Measurements from ENCODE around the gene YIPF5.

GRCh38 chr5:144196612-144197011 lies 26.2 kb upstream of the YIPF5 start:
- TF ChIP-seq CREB5 (CRISPR knock-in tag; IDR thresholded peaks at IDR 0.05; ENCODE audit: low read depth) (no peak), ZNF70 (CRISPR knock-in tag; IDR thresholded peaks at IDR 0.05) (no peak), ZFP30 (CRISPR knock-in tag; IDR thresholded peaks at IDR 0.05) (no peak), TSHZ2 (CRISPR knock-in tag; IDR thresholded peaks at IDR 0.05) (no peak), POU6F1 (CRISPR knock-in tag; IDR thresholded peaks at IDR 0.05; ENCODE audit: borderline replicate concordance, low read depth) (no peak), PPARA (CRISPR knock-in tag; IDR thresholded peaks at IDR 0.05; ENCODE audit: borderline replicate concordance) (no peak), TOX (CRISPR knock-in tag; IDR thresholded peaks at IDR 0.05; ENCODE audit: borderline replicate concordance) (no peak), ZFP3 (CRISPR knock-in tag; IDR thresholded peaks at IDR 0.05) (no peak), ARNTL (CRISPR knock-in tag; IDR thresholded peaks at IDR 0.05; ENCODE audit: borderline replicate concordance, low read depth) (no peak), BACH2 (CRISPR knock-in tag; IDR thresholded peaks at IDR 0.05; ENCODE audit: borderline replicate concordance) (no peak), SNAI2 (CRISPR knock-in tag; IDR thresholded peaks at IDR 0.05) (no peak), ESRRG (CRISPR knock-in tag; IDR thresholded peaks at IDR 0.05) (no peak), PATZ1 (CRISPR knock-in tag; IDR thresholded peaks at IDR 0.05; ENCODE audit: borderline replicate concordance) (no peak)
